HG03159 (cell line): ENCODE results near the gene CELSR1.

Experiments used
- ATAC-seq: cut with Tn5 transposase; IDR thresholded peaks from one replicate; pipeline ENCODE4 v1.9.1; 2021; ENCODE audit warnings: mild to moderate bottlenecking, moderate library complexity; ENCODE audit not compliant: unreplicated experiment

CELSR1 gene

GRCh38 chr22:46368422-46368821 lies 169.0 kb downstream of the CELSR1 start:
- ATAC-seq = no peak

GRCh38 chr22:46367707-46368191 lies 169.7 kb downstream of the CELSR1 start:
- no peak for ATAC-seq

- ATAC-seq = no peak
These were observed 170.4 kb downstream of the CELSR1 start for GRCh38 chr22:46366801-46367706.

GRCh38 chr22:46366327-46366731 lies 171.1 kb downstream of the CELSR1 start:
- no peak for ATAC-seq

- ATAC-seq = no peak
These were observed 172.2 kb downstream of the CELSR1 start for GRCh38 chr22:46365166-46365624.

GRCh38 chr22:46364341-46365165 lies 172.9 kb downstream of the CELSR1 start:
- ATAC-seq = no peak

- ATAC-seq = no peak
These were observed 173.7 kb downstream of the CELSR1 start for GRCh38 chr22:46363611-46364321.

- no peak for ATAC-seq
These were observed 174.4 kb downstream of the CELSR1 start for GRCh38 chr22:46362934-46363515.

GRCh38 chr22:46362203-46362933 lies 175.1 kb downstream of the CELSR1 start:
- ATAC-seq = no peak

GRCh38 chr22:46361826-46362202 lies 175.6 kb downstream of the CELSR1 start:
- no peak for ATAC-seq

GRCh38 chr22:46360891-46361290 lies 176.5 kb downstream of the CELSR1 start:
- ATAC-seq = no peak

GRCh38 chr22:46360097-46360496 lies 177.3 kb downstream of the CELSR1 start:
- ATAC-seq = no peak

GRCh38 chr22:46359362-46359761 lies 178.1 kb downstream of the CELSR1 start:
- no peak for ATAC-seq

- ATAC-seq = no peak
These were observed 178.7 kb downstream of the CELSR1 start for GRCh38 chr22:46358766-46359165.

GRCh38 chr22:46357711-46358520 lies 179.5 kb downstream of the CELSR1 start:
- no peak for ATAC-seq

- no peak for ATAC-seq
These were observed 180.6 kb downstream of the CELSR1 start for GRCh38 chr22:46356496-46357480.

GRCh38 chr22:46355996-46356471 lies 181.4 kb downstream of the CELSR1 start:
- no peak for ATAC-seq
